GM10248 (cell line): ENCODE data around the gene SNCB.

Source experiments
- CTCF ChIA-PET: fragments of 300-600 bp; sonication (Branson Sonifier 250); formaldehyde crosslinking; extraction: SDS; loops from one replicate; lab custom pipeline; 2021; ENCODE audit warnings: antibody characterized with exemption; lab: Yijun Ruan, JAX
- POLR2A ChIA-PET: fragments of 350-650 bp; sonication (Branson Sonifier 250); formaldehyde crosslinking; extraction: SDS; loops from one replicate; lab custom pipeline; 2020; ENCODE audit warnings: antibody characterized with exemption; lab: Yijun Ruan, JAX
- DNase-seq: peaks from one replicate; pipeline ENCODE4 v3.0.0; 2012; ENCODE audit errors: extremely low spot score
- CTCF ChIP-seq: IDR thresholded peaks from 2 replicates; pipeline ENCODE4 v1.5.1; 2012; ENCODE audit warnings: mild to moderate bottlenecking, low read depth; ENCODE audit errors: extremely low read depth, missing control alignments, control extremely low read depth

SNCB gene

DNA sequence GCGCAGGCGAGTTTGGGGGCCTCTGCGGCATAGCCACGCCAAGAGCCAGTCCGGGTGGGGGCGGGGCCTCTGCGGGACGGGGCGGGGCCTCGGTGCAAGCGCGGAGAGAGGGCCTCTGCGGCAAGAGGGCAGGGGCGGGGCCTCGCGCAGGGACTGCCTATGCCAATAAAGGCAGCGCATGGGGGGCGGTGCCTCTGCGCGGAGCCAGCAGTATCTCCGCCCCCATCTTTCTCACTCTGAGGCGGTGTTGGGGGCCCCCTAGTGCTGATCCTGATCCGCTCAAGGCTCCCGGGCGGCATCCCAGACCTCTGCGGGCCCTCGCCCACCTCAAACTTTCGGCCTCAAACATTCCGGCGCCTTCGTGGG, 11.1 kb downstream of the SNCB start:
- peak; percentile 20 for TF ChIP-seq CTCF
- POLR2A ChIA-PET = no interaction called here
- peak; percentile 90 for DNase-seq
- CTCF ChIA-PET = no interaction called here

- no peak for TF ChIP-seq CTCF
- POLR2A ChIA-PET = no interaction called here
- no peak for DNase-seq
- CTCF ChIA-PET = interaction anchor here (0.8 kb wide), 1 partner anchor 13 kb away, joined by 3 read pairs; no protein-coding TSS in a partner anchor
Measured at GRCh38 chr5:176618783-176619182, 11.6 kb downstream of the SNCB start.

GRCh38 chr5:176616511-176616910, 13.8 kb downstream of the SNCB start:
- ChIA-PET POLR2A (no interaction called here), CTCF (interaction anchor here (1.6 to 2.2 kb wide), 2 partner anchors 43 to 44 kb away, joined by 4 to 8 read pairs; no protein-coding TSS in a partner anchor)
- no peak for DNase-seq
- TF ChIP-seq CTCF = no peak

GRCh38 chr5:176614805-176615478, 15.4 kb downstream of the SNCB start:
- POLR2A ChIA-PET = no interaction called here
- TF ChIP-seq CTCF = no peak
- DNase-seq = no peak
- CTCF ChIA-PET = no interaction called here

DNA sequence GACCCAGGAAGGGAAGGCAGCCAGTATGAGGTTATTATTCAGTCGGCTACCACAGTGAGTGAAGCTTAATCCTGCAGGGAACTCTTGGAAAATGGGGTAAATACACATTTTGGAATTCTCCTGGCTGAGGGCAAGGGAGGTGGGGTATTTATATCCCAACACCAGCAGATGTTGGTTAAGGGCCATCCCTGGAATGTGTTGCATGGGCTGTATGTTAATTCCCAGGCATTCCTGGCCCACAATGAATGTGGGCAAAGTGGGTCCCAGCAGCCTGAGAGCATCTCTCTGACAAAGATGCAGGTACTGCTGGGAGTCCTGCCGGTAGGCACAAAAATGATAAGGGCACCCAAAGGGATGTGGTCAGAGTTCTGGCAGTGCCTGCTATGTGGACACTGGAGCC, 17.5 kb downstream of the SNCB start:
- no peak for TF ChIP-seq CTCF
- ChIA-PET POLR2A (no interaction called here), CTCF (interaction anchor here (1.1 to 1.7 kb wide), 2 partner anchors 9 to 39 kb away, joined by 4 to 5 read pairs; no protein-coding TSS in a partner anchor)
- no peak for DNase-seq

DNA sequence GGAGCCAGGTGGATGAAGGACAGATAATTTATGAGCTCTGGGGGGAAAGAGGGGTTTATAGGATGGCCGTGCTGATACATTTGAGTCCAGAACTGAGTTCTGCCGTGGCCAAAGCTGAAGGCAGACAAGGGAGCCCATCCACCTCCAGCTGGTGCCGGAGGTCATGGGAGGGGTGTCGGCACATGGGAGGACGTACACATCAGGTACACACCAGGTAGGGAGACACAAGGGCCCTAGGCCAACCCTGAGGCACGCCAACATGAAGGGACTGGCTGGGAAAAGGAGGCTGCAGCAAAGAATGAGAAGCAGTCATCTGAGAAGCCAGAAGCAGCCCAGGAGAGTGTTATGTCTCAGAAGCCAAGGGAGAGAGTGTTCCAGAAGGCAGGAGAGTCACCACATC, 18.3 kb downstream of the SNCB start:
- no peak for DNase-seq
- no peak for TF ChIP-seq CTCF
- ChIA-PET POLR2A (no interaction called here), CTCF (interaction anchor here (1.7 kb wide), 1 partner anchor 10 kb away, joined by 4 read pairs; no protein-coding TSS in a partner anchor)
